Lung (tissue), 4 donors: ENCODE measurements around the gene CEP85. TPM values are rescaled to one million over a fixed set of nuclear protein-coding genes. Genes with fewer than 3 reads are reported as not detected.

Source experiments
- polyA plus RNA-seq, 2 donors: library from polyadenylated mRNA; stranded (reverse); fragments of 200-250 nt; gene quantifications; one replicate each; pipeline ENCODE4 v1.2.1, GENCODE V29; 2013
- total RNA-seq, 2 donors: library from RNA; depleted of rRNA in 1 of 2; stranded (reverse); fragments of >200 nt in 1 of 2; gene quantifications; one replicate each; pipeline ENCODE4 v1.2.1, GENCODE V29; 2014 to 2021
- donor health status: Bipolar disorder and iron deficiency.
- donor health status: healthy.
- donor health status: DM: yes; HTN: yes; CAD: no.

The CEP85 gene
- total and polyA plus RNA-seq, 4 donors = 5.4 to 10.8 (median 7.8) TPM

Other genes starting within 250 kb of the CEP85 start
- gene PAFAH2, start 236.1 kb upstream of the CEP85 start, total RNA-seq = 10 to 100 TPM; 10.6 to 15.2 TPM
- 1 to 10 TPM; 6.5 to 7.6 TPM for gene PAFAH2, start 236.1 kb upstream of the CEP85 start, polyA plus RNA-seq
- gene EXTL1, start 212.4 kb upstream of the CEP85 start, total RNA-seq = under 1 TPM; 0.43 to 0.63 TPM
- gene EXTL1, start 212.4 kb upstream of the CEP85 start, polyA plus RNA-seq = under 1 TPM; 0.08 to 0.18 TPM
- gene SLC30A2, start 188.1 kb upstream of the CEP85 start, total RNA-seq = under 1 TPM; 0.40 to 0.51 TPM
- gene SLC30A2, start 188.1 kb upstream of the CEP85 start, polyA plus RNA-seq = under 1 TPM; 0.02 to 0.08 TPM
- under 1 TPM; 0.25 to 0.31 TPM for gene TRIM63, start 166.6 kb upstream of the CEP85 start, total RNA-seq
- gene TRIM63, start 166.6 kb upstream of the CEP85 start, polyA plus RNA-seq = under 1 TPM; 0.12 to 0.14 TPM
- 10 to 100 TPM in 1 of 2 donors, 1 to 10 TPM in 1; 9.8 to 15.4 TPM for gene PDIK1L, start 122.4 kb upstream of the CEP85 start, total RNA-seq
- 1 to 10 TPM; 2.9 TPM for gene PDIK1L, start 122.4 kb upstream of the CEP85 start, polyA plus RNA-seq
- 1 to 10 TPM; 1.1 to 3.2 TPM for gene FAM110D, start 75.1 kb upstream of the CEP85 start, total RNA-seq
- 1 to 10 TPM; 3.1 to 3.4 TPM for gene FAM110D, start 75.1 kb upstream of the CEP85 start, polyA plus RNA-seq
- gene C1orf232, start 65.2 kb upstream of the CEP85 start, total RNA-seq = not detected
- not detected for gene C1orf232, start 65.2 kb upstream of the CEP85 start, polyA plus RNA-seq
- gene ZNF593, start 64.3 kb upstream of the CEP85 start, total RNA-seq = 10 to 100 TPM; 19.7 to 32.8 TPM
- 100 to 1,000 TPM in 1 of 2 donors, 10 to 100 TPM in 1; 90.4 to 140 TPM for gene ZNF593, start 64.3 kb upstream of the CEP85 start, polyA plus RNA-seq
- gene ZNF593OS, start 62.4 kb upstream of the CEP85 start, total RNA-seq = not detected
- gene ZNF593OS, start 62.4 kb upstream of the CEP85 start, polyA plus RNA-seq = under 1 TPM; 0.29 to 0.65 TPM
- gene CNKSR1, start 56.7 kb upstream of the CEP85 start, total RNA-seq = 10 to 100 TPM; 29.9 to 34.7 TPM
- 10 to 100 TPM; 10.8 to 26.7 TPM for gene CNKSR1, start 56.7 kb upstream of the CEP85 start, polyA plus RNA-seq
- not detected for gene CATSPER4, start 43.6 kb upstream of the CEP85 start, total RNA-seq
- not detected for gene CATSPER4, start 43.6 kb upstream of the CEP85 start, polyA plus RNA-seq
- gene SH3BGRL3, start 45.9 kb downstream of the CEP85 start, total RNA-seq = 100 to 1,000 TPM in 1 of 2 donors, 10 to 100 TPM in 1; 17.2 to 317 TPM
- gene SH3BGRL3, start 45.9 kb downstream of the CEP85 start, polyA plus RNA-seq = 100 to 1,000 TPM; 349 to 437 TPM
- gene UBXN11, start 72.4 kb downstream of the CEP85 start, total RNA-seq = 10 to 100 TPM; 20.1 to 82.1 TPM
- gene UBXN11, start 72.4 kb downstream of the CEP85 start, polyA plus RNA-seq = 10 to 100 TPM; 43.2 to 66.6 TPM
- gene CD52, start 83.8 kb downstream of the CEP85 start, total RNA-seq = 100 to 1,000 TPM in 1 of 2 donors, 1 to 10 TPM in 1; 6.8 to 238 TPM
- 100 to 1,000 TPM; 402 to 600 TPM for gene CD52, start 83.8 kb downstream of the CEP85 start, polyA plus RNA-seq
- 1 to 10 TPM in 1 of 2 donors, under 1 TPM in 1; 0.37 to 3.8 TPM for gene CRYBG2, start 119.9 kb downstream of the CEP85 start, total RNA-seq
- 1 to 10 TPM; 1.5 to 7.7 TPM for gene CRYBG2, start 119.9 kb downstream of the CEP85 start, polyA plus RNA-seq
- under 1 TPM in 1 of 2 donors, not detected in 1; 0.40 TPM for gene ZNF683, start 138.6 kb downstream of the CEP85 start, total RNA-seq
- under 1 TPM; 0.17 to 0.55 TPM for gene ZNF683, start 138.6 kb downstream of the CEP85 start, polyA plus RNA-seq
- gene LIN28A, start 176.6 kb downstream of the CEP85 start, total RNA-seq = under 1 TPM in 1 of 2 donors, not detected in 1; 0.80 TPM
- gene LIN28A, start 176.6 kb downstream of the CEP85 start, polyA plus RNA-seq = not detected
- 10 to 100 TPM; 29.1 to 57.4 TPM for gene DHDDS, start 198.1 kb downstream of the CEP85 start, total RNA-seq
- gene DHDDS, start 198.1 kb downstream of the CEP85 start, polyA plus RNA-seq = 10 to 100 TPM; 22.6 to 36.4 TPM
- gene HMGN2, start 238.2 kb downstream of the CEP85 start, total RNA-seq = 100 to 1,000 TPM; 329 to 374 TPM
- 100 to 1,000 TPM; 452 to 580 TPM for gene HMGN2, start 238.2 kb downstream of the CEP85 start, polyA plus RNA-seq